GM10266 (cell line): ENCODE measurements around the gene SCRT2.

Source experiments
- DNase-seq: peaks from one replicate; pipeline ENCODE4 v3.0.0; 2012; ENCODE audit errors: extremely low spot score
- TF ChIP-seq, protein P1 (sequence below): IDR thresholded peaks from 2 replicates; pipeline ENCODE4 v1.5.1; 2012; ENCODE audit warnings: mild to moderate bottlenecking, low read depth; ENCODE audit not compliant: control insufficient read depth, insufficient read depth; ENCODE audit errors: missing control alignments

The SCRT2 gene

DNA sequence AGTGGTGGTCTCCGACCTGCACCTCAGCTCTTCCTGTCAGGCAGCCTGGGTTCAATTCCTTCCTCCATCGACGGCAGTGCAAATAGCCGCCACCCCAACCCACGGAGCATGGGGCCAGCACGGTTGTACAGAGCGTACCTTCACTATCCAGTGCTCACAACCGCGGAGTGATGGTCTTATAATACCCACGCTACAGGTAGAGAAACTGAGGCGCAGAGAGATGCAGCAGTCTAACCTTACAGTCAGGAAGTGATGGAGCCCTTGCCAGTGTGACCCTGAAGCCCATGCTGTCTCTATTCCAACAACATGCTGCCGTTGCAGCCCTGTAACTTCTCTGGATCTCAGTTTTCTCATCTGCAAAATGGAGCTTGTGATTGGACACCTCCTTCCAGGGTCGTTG is 11.0 kb downstream of the SCRT2 start:
- TF ChIP-seq, protein P1, sequence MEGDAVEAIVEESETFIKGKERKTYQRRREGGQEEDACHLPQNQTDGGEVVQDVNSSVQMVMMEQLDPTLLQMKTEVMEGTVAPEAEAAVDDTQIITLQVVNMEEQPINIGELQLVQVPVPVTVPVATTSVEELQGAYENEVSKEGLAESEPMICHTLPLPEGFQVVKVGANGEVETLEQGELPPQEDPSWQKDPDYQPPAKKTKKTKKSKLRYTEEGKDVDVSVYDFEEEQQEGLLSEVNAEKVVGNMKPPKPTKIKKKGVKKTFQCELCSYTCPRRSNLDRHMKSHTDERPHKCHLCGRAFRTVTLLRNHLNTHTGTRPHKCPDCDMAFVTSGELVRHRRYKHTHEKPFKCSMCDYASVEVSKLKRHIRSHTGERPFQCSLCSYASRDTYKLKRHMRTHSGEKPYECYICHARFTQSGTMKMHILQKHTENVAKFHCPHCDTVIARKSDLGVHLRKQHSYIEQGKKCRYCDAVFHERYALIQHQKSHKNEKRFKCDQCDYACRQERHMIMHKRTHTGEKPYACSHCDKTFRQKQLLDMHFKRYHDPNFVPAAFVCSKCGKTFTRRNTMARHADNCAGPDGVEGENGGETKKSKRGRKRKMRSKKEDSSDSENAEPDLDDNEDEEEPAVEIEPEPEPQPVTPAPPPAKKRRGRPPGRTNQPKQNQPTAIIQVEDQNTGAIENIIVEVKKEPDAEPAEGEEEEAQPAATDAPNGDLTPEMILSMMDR, result no peak
- DNase-seq, result no peak

DNA sequence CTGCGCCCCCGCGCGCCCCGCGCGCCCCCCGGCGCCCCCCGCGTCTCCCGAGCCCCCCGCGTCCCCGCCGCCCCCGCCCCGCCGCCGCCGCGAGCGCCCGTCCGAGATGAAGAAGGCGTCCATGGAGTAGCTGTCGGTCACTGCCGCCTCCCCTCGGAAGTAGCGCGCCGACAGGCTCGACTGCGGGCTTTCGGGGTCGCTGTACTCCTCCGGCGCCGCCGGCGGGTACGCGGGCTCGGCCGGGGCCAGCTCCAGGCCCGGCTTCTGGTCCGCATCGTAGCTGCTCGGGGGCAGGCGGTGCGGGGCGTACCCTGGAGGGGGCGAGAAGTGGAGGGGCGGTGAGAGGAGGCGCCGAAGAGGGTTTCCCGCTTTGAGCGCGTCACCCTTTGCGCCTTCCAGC is 11.5 kb downstream of the SCRT2 start:
- no peak for DNase-seq
- TF ChIP-seq, protein P1, result no peak

DNA sequence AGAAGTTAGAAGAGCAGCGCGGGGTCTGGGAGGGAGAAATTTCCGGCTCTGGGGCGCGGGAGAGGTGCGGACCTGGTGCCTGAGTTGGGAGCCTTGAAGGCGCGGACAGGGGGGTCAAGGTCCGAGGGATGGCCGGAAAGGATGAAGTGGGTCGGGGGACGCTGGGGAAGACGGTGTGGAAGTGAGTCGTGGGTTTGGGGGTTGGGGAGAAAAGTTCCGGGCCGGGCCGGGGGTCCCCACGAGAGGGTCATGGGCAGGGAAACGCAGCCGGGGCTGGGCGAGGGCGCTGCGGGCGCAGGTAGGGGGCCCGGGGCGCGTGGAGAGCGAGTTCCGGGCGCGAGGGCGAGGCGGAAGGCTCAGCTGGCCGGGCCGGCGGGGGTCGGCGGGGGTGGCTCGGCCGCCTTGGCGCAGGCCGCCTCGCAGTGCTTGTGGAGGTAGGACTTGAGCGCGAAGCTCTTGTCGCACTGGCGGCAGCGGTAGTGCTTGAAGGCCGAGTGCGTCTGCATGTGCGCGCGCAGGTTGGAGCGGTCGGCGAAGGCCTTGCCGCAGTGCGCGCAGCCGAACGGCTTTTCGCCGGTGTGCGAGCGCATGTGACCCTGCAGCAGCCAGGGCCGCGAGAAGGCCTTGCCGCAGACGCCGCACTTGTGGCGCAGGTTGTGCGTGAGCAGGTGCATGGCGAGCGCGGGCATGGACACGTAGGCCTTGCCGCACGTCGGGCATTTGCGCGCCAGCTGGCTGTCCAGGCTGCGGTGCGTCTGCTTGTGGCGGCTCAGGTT is 12.1 kb downstream of the SCRT2 start:
- TF ChIP-seq, protein P1, result no peak
- no peak for DNase-seq

DNA sequence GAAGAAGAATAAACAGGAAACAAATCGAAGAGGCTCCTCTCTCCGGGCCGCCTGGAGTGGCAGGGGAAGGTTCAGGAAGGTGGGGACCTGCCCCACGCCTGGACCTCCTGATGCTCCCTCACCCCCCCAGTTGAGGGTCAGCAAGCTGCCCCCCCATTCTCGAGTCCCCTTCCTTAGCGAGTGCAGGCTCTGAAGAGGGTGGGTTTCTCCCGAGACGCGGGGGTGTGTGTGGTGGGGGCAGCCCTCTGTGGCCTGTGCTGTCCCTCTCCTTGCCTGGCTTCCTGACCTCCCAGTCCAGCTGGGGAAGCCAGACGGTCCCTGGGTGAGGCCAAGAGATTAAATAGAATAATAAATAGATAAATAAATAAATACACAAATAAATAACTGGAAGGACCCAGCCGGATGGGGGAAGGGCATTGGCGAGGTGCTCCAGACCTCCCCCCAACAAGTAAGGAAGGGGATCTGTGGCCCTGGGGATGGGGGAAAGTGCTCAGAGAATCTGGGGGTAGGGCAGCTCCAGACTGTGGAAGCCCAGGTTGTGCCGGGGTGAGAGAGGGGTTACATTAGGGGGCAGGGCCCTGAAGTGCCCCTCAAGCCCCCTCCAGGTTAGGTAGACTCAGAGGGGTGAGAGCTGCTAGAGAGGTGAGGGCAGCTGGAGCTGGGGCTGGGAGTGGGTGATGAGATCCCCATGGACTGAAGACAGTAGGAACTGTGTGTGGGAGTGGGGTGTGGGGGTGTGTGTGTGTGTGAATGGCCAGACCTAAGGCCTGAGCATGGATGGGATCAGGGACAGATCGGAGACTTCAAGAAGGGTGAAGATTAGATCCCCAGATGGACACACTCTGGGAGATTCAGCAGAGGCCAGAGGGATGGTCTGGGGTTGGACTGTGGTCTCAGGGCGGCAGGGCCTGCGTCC is 13.1 kb downstream of the SCRT2 start:
- no peak for DNase-seq

DNA sequence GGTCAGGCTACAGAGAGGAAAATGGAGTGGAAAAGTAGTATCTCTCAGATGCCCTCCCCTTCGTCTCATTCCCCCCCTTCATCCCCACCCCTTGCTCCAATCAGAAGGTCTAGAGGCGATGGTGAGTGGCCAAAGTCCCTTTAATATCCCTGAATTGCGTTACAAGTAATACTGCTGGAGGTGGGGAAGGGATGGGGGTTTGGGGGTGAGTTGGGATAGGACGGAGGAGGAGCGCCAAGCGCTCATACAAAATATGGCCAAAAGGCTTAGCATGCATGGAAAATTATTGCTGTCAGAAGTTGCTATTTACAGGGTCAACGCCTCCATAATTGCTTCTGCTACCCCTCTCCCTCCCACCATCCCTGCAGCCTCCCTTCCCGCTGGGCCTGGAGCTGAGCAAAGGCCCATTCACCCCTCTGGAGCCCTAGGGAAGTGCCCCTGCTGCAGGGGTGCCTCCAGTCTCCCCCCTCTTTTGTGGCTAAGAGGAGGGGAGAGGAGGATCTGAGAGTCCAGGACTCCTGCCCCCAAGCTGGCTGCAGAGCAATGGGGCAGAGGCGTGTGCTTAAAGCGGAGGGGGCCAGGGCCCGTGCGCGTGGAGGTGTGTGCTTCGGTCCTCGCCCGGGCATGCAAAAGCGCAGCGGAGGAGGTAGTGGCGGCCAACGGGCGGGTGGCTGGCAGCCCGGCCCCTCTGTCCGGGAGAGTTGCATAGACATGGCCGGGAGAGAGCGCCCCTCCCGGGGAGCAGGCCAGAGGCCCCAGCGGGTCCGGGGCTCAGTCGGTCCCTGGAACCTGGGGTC is 13.9 kb downstream of the SCRT2 start:
- DNase-seq, result no peak
- TF ChIP-seq, protein P1, result no peak

More for the DNA sequence above, 13.1 kb downstream of the SCRT2 start:
- TF ChIP-seq, protein P1, result no peak

DNA sequence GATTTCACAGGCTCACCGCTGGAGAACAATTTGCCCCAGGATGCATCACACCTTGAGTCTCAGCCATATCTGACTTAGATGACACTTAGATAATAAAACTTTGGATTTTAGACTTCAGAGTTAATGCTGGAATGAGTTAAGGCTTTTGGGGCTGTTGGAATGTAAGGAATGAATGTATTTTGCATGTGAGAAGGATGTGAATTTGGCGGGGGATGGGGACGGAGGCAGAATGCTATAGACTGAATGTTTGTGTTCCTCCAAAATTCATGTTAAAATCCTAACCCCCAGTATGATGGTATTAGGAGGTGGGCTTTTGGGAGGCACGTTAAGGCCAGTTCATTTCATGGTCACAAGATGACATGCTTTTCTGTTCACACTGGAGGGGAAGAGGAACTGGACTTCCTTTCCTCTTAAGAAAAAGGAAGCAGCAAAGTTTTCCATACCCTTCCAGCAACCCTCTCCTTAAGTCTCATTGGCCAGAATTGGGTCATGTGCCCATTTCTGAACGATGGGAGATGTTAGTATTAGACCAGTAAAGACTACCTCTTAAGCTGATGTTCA is 16.8 kb downstream of the SCRT2 start:
- no peak for DNase-seq
- TF ChIP-seq, protein P1, result no peak
